Stimulated activated CD8-positive, alpha-beta memory T cell treated with anti-CD3 and anti-CD28 coated beads, Interleukin-12 subunit alpha, Interleukin-12 subunit beta, amount 100 ng/mL, for 24 hours (primary cell): Measurements from ENCODE around the gene SPR.
"Not testable (repeated sequence)": the region's sequence is repeated elsewhere in the genome, so short reads cannot be mapped to it uniquely, and the experiment has no call there.

ENCODE experiments used
- DNase-seq: peaks from one replicate; pipeline ENCODE4 v3.0.0-alpha.2; 2020; ENCODE audit errors: extremely low read depth

SPR gene

GRCh38 chr2:72889991-72890390 is 2.8 kb downstream of the SPR start:
- DNase-seq, result no peak

- DNase-seq, result no peak
These were observed 4.0 kb downstream of the SPR start for GRCh38 chr2:72891091-72891818.

GRCh38 chr2:72892506-72893173 is 5.4 kb downstream of the SPR start:
- no peak for DNase-seq

GRCh38 chr2:72893594-72894319 is 6.5 kb downstream of the SPR start:
- no peak for DNase-seq

- no peak for DNase-seq
These were observed 7.3 kb downstream of the SPR start for GRCh38 chr2:72894514-72894913.

- DNase-seq, result no peak
These were observed 7.9 kb downstream of the SPR start for GRCh38 chr2:72895154-72895553.

- no peak for DNase-seq
These were observed 8.6 kb downstream of the SPR start for GRCh38 chr2:72895759-72896281.

GRCh38 chr2:72896446-72896845 is 9.2 kb downstream of the SPR start:
- no peak for DNase-seq

GRCh38 chr2:72897785-72898584 is 10.8 kb downstream of the SPR start:
- DNase-seq, result no peak

- no peak for DNase-seq
These were observed 11.3 kb downstream of the SPR start for GRCh38 chr2:72898585-72898906.

GRCh38 chr2:72900191-72900825 is 13.1 kb downstream of the SPR start:
- no peak for DNase-seq

GRCh38 chr2:72901426-72901825 is 14.2 kb downstream of the SPR start:
- no peak for DNase-seq

- not testable (repeated sequence) for DNase-seq
These were observed 20.2 kb downstream of the SPR start for GRCh38 chr2:72907369-72907768.

- DNase-seq, result no peak
These were observed 21.5 kb downstream of the SPR start for GRCh38 chr2:72908741-72909140.

GRCh38 chr2:72911256-72911655 is 24.0 kb downstream of the SPR start:
- no peak for DNase-seq

GRCh38 chr2:72913486-72914205 is 26.4 kb downstream of the SPR start:
- DNase-seq, result no peak

- DNase-seq, result no peak
These were observed 27.0 kb downstream of the SPR start for GRCh38 chr2:72914206-72914559.

- DNase-seq, result no peak
These were observed 27.5 kb downstream of the SPR start for GRCh38 chr2:72914589-72915319.

- DNase-seq, result no peak
These were observed 28.2 kb downstream of the SPR start for GRCh38 chr2:72915320-72915906.
